HG02981 (cell line): ENCODE measurements around the gene STXBP1.
A peak's percentile ranks its signal among the peaks of the same experiment; 100 is the strongest.
"Not testable (repeated sequence)": the region's sequence is repeated elsewhere in the genome, so short reads cannot be mapped to it uniquely, and the experiment has no call there.

Experiments
- ATAC-seq: cut with Tn5 transposase; IDR thresholded peaks from one replicate; pipeline ENCODE4 v1.9.1; 2021; ENCODE audit warnings: mild to moderate bottlenecking, moderate library complexity; ENCODE audit not compliant: unreplicated experiment

Gene STXBP1

GRCh38 chr9:127577194-127577593, 34.9 kb upstream of the STXBP1 start:
- not testable (repeated sequence) for ATAC-seq

DNA sequence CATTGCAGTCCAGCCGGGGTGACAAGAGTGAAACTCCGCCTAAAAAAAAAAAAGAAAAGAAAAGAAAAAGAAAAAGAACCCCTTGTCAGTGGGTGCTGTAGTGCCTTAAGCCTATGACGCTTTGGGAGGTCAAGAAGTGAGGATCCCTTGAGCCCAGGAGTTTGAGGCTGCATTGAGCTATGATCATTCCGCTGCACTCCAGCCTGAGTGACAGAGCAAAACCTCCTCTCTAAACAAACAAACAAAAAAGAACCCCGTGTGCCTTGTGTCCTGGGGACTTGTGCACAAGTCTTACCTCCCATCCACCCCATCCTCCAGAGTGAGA, 33.5 kb upstream of the STXBP1 start:
- ATAC-seq = no peak

GRCh38 chr9:127578952-127579853, 32.9 kb upstream of the STXBP1 start:
- peak; percentile 76 for ATAC-seq

- ATAC-seq = no peak
These were observed 31.7 kb upstream of the STXBP1 start for GRCh38 chr9:127580366-127580765.

DNA sequence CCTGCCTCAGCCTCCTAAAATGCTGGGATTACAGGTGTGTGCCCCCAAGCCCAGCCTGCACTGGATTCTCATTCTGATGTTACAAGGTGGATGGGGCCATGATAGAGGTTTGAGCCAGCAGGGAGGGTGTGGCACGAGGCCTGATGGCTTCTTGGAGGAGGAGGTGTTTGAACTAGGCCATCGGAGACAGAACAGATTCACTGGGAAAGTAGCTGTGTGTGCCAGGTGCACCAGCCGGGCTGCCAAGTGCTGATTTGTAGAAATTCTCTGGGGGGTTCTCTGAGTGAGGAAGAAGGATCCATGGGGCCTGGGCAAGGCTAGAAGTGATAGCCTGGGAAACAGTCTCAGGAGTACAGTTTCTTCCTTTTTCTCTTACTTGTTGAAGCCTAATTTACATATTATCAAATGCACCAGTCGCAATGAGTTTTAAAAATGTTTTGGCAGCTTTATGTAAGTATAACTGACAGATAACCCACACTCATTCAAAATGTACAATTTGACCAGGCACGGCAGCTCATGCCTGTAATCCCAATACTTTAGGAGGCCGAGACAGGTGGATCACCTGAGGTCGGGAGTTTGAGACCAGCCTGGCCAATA, 31.1 kb upstream of the STXBP1 start:
- no peak for ATAC-seq

GRCh38 chr9:127584474-127584805, 27.6 kb upstream of the STXBP1 start:
- ATAC-seq = not testable (repeated sequence)

- ATAC-seq = no peak
These were observed 26.8 kb upstream of the STXBP1 start for GRCh38 chr9:127585161-127585819.

GRCh38 chr9:127586096-127586495, 26.0 kb upstream of the STXBP1 start:
- no peak for ATAC-seq

- no peak for ATAC-seq
These were observed 25.5 kb upstream of the STXBP1 start for GRCh38 chr9:127586537-127586936.

- ATAC-seq = no peak
These were observed 24.1 kb upstream of the STXBP1 start for GRCh38 chr9:127587966-127588365.

GRCh38 chr9:127588740-127589506, 23.2 kb upstream of the STXBP1 start:
- ATAC-seq = no peak

DNA sequence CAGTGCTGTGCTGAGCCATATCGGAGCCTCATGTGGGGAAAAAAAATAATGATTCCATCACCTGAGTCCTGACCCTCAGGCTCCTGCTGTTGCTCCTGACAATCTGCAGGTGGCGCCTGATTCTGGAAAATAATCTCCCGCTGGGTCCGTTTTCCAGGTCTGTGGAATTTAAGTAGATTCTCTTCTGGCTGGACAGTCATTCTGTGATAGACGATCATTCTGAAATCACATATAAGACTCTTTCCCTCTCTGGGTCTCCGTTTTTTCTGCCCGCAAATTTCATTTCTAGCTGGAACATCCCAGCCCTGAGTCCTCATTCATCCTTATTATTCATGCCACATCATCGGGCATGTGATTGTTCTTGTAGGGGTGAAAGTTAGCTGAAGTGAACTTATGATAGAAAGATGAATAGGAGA, 22.1 kb upstream of the STXBP1 start:
- no peak for ATAC-seq

GRCh38 chr9:127595611-127596010, 16.5 kb upstream of the STXBP1 start:
- ATAC-seq = no peak

DNA sequence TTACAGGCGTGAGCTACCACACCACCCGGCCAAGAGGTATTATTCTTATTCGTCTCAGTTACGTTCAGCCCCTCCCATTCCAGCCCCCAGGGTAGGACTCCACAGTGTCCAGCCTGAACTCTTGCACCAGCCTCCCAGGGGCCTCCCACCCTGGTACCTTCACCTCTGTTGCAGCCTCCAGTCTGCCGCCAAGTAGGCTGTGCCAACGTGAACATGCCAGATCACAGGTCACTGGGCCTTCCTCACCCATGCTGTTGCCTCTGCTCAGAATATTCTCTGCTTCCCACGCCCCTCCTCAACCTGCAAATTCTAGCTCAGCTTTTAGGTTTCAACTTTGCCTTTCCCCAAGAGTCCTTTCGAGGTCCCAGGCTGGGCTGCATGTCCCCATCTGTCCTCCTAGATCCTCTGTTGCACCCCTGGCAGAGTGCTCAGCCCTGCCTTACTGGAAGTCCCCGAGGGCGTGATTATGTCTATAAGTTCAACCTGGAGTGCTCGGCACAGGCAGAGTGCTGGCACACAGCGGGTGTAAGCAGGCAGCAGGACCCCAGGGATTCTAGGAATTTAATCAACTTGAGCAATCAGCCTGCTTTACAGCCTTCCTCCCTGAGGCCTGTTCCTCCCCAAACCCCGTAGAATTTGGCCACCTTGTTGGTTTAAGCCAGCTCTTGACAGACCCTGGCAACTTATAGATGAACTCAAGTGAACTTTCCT, 13.1 kb upstream of the STXBP1 start:
- ATAC-seq = no peak

DNA sequence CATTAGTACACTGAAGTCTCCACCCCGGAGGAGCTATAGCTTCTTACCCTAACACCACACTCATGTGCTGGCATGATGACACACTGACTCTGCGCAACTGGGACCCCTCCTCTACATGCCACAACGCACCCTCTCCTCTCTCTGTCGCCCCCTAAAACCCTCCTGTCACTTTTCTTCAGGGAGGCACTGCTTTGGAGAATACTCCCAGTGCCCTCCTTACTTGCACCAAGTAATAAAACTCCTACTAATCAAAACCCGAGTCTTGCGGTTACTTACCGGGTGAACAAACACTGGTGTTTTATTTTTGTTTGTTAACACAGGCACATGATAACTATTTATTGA, 12.6 kb upstream of the STXBP1 start:
- ATAC-seq = no peak

GRCh38 chr9:127603226-127603625, 8.9 kb upstream of the STXBP1 start:
- no peak for ATAC-seq

DNA sequence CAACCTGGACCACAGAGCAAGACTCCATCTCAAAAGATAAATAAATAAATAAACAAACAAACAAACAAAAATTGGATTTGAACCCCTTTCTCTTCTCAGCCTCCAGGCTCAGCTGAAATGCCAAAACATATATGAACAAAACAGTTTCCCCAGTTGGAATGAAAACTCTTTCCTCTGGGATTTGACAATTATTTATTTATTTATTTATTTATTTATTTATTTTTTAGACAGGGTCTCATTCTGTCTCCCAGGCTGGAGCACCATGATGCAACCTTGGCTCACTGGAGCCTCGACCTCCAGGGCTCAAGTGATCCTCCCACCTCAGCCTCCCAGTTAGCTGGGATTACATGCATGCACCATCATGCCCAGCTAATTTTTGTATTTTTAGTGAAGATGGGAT, 6.0 kb upstream of the STXBP1 start:
- no peak for ATAC-seq

- ATAC-seq = no peak
These were observed 3.7 kb upstream of the STXBP1 start for GRCh38 chr9:127608104-127608966.

DNA sequence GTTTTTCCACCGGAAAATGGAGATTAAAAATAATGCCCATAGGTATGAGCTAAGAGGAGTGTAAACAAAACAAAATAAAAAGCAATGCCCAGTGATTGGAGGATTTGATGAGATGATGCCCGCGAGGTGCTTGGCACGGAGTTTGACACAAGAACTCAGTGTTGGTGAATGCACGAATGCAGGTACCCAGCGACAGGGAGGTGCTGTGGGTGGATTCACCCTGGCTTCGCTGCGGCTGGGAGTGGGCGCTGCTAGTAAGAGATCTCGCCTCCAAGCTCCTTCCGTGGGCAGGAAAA, 526 bp upstream of the STXBP1 start:
- peak; percentile 15 for ATAC-seq

- ATAC-seq = no peak
These were observed 984 bp downstream of the STXBP1 start for GRCh38 chr9:127612939-127613582.
